ENCODE data around the gene MMAB. TPM values are rescaled to one million over a fixed set of nuclear protein-coding genes. Genes with fewer than 3 reads are reported as not detected.

The MMAB gene
- total and polyA plus RNA-seq, 10 of the 15 experiments (the other 5 are each of a cell fraction or from before 2014, with no cell fraction given) = 10.6 to 65.3 (median 45.2) TPM

GRCh38 chr12:109597795-109598427, 24.6 kb upstream of the MMAB start (continued):
- no peak for TF ChIP-seq FOXK2 (IDR thresholded peaks at IDR 0.05)
- no peak for TF ChIP-seq PML (IDR thresholded peaks at IDR 0.05; ENCODE audit: low read length)
- no peak for TF ChIP-seq CBX3 (IDR thresholded peaks at IDR 0.05; ENCODE audit: borderline replicate concordance, low read depth)
- TF ChIP-seq SP1 (IDR thresholded peaks at IDR 0.05; ENCODE audit: low read depth, low read length) = no peak
- no peak for TF ChIP-seq DPF2 (IDR thresholded peaks at IDR 0.05)
- TF ChIP-seq NFYA (IDR thresholded peaks at IDR 0.05; ENCODE audit: borderline replicate concordance, low read depth, low read length) = no peak
- no peak for TF ChIP-seq BACH1 (IDR thresholded peaks at IDR 0.05; ENCODE audit: borderline replicate concordance)
- TF ChIP-seq STAT3 (IDR thresholded peaks at IDR 0.05; ENCODE audit: low read depth, low read length) = no peak
- 0 out of 2 replicates have a peak, but pooled peaks have one; percentile 17 for TF ChIP-seq CREB1 (IDR thresholded peaks at IDR 0.05; ENCODE audit: low read depth)
- no peak for TF ChIP-seq PKNOX1 (IDR thresholded peaks at IDR 0.05)
- no peak for TF ChIP-seq SKIL (IDR thresholded peaks at IDR 0.05; ENCODE audit: low read depth, poor library complexity, severe bottlenecking)
- TF ChIP-seq CEBPB (IDR thresholded peaks at IDR 0.05; ENCODE audit: borderline replicate concordance in 1 of 2, low read depth in 2 of 2, low read length in 2 of 2) = no peak
- 0 out of 2 replicates have a peak, but pooled peaks have one; percentile 30 for TF ChIP-seq YY1 (IDR thresholded peaks at IDR 0.05; ENCODE audit: low read depth, low read length)
- no peak for TF ChIP-seq ZBTB4 (CRISPR knock-in tag; IDR thresholded peaks at IDR 0.05)
- TF ChIP-seq CTCF (IDR thresholded peaks at IDR 0.05 in 2 of 3, conservative IDR thresholded peaks at IDR 0.05 in 1 of 3; ENCODE audit: control insufficient read depth in 2 of 3, extremely low read depth in 1 of 3, insufficient read depth in 1 of 3, low read depth in 3 of 3, low read length in 3 of 3) = peak; percentile 77 to 98 (median 94)
- TF ChIP-seq NBN (IDR thresholded peaks at IDR 0.05) = no peak
- no peak for TF ChIP-seq NR2C2 (IDR thresholded peaks at IDR 0.05; ENCODE audit: borderline replicate concordance, control insufficient read depth, insufficient read length, low read depth)
- TF ChIP-seq TBL1XR1 (IDR thresholded peaks at IDR 0.05; ENCODE audit: low read depth, low read length) = no peak
- 0 out of 2 replicates have a peak, but pooled peaks have one; percentile 27 for TF ChIP-seq POLR2A (IDR thresholded peaks at IDR 0.05; ENCODE audit: low read depth, low read length)

Measured in GM12878 (cell line).